MM.1S (cell line): ENCODE data around the gene CLCN7.

Source experiments
- CTCF ChIP-seq: fragments of 300-600 bp; sonication (generic); IDR thresholded peaks from 2 replicates; pipeline ENCODE4 v1.5.1; 2016; ENCODE audit warnings: antibody characterized with exemption, low read length, mixed read lengths
- EZH2 ChIP-seq: fragments of 300-600 bp; sonication (generic); optimal IDR thresholded peaks from 2 replicates; pipeline ENCODE3; 2017; ENCODE audit warnings: low read depth, mild to moderate bottlenecking, antibody characterized with exemption, low read length, mixed read lengths
- EZH2phosphoT487 ChIP-seq: fragments of 300-600 bp; sonication (generic); IDR thresholded peaks from 2 replicates; pipeline ENCODE4 v1.6.1; 2018; ENCODE audit warnings: antibody characterized with exemption, low read length

- TF ChIP-seq CTCF (no peak), EZH2 (no peak), EZH2phosphoT487 (no peak)
These were observed 22.3 kb downstream of the CLCN7 start for GRCh38 chr16:1452530-1452929.
